Measurements from ENCODE around the gene DTX3. TPM values are rescaled to one million over a fixed set of nuclear protein-coding genes. Genes with fewer than 3 reads are reported as not detected.
"Not testable (repeated sequence)": the region's sequence is repeated elsewhere in the genome, so short reads cannot be mapped to it uniquely, and the experiment has no call there.

DTX3 gene
- total RNA-seq, 1 experiment from 2014 or later = 18.1 TPM

GRCh38 chr12:57560516-57560915, 44.1 kb upstream of the DTX3 start:
- peaks cover 30% of the 10 kb centered on the region for H3K27me3 ChIP-seq (ENCODE audit: insufficient read depth, low read depth)
- intact Hi-C loops (cut with micrococcal nuclease; ENCODE audit: unreplicated experiment) = no loop called here
- TF ChIP-seq CTCF (conservative IDR thresholded peaks at IDR 0.05) = no peak
- TF ChIP-seq EZH2 (IDR thresholded peaks at IDR 0.05; ENCODE audit: low read depth) = no peak
- H3F3A ChIP-seq (ENCODE audit: insufficient read depth, low read depth) = no peaks in the 10 kb centered on the region
- no peak overlapping the region for H3K27ac ChIP-seq
- no peaks in the 10 kb centered on the region for H3K36me3 ChIP-seq (ENCODE audit: low read depth)
- POLR2A ChIA-PET (ENCODE audit: unreplicated experiment) = no interaction called here
- no TSS peak for BruUV-seq (replicated peaks)
- DNase-seq = no peak
- H3K4me1 ChIP-seq (replicated peaks; ENCODE audit: insufficient read depth) = peaks cover 5% of the 10 kb centered on the region; the same call in 1 of the 2 replicates
- no peak overlapping the region for H3K4me2 ChIP-seq
- no peaks in the 10 kb centered on the region for H3K9me2 ChIP-seq (ENCODE audit: insufficient read depth)
- H2AFZ ChIP-seq = no peak overlapping the region
- H3K79me2 ChIP-seq (ENCODE audit: low read depth) = no peaks in the 10 kb centered on the region
- no peaks in the 10 kb centered on the region for H4K20me1 ChIP-seq (ENCODE audit: insufficient read depth)
- H3K9me3 ChIP-seq (ENCODE audit: insufficient read depth, low read depth) = no peaks in the 10 kb centered on the region
- CTCF ChIA-PET = no interaction called here
- no peak overlapping the region for H3K4me3 ChIP-seq

DNA sequence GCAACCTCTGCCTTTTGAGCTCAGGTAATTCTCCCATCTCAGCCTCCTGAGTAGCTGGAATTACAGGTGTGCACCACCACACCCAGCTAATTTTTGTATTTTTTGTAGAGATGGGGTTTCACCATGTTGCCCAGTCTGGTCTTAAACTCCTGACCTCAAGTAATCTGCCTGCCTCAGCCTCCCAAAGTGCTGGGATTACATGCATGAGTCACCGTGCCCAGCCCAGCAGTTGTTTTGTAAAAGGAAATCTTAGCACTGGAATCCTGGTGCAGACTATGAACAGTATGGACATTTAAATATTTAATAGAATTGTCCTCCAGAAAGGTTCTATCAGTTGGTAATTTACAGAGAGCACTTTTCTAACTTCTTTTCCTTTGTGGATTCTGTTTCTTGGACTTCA, 43.5 kb upstream of the DTX3 start:
- H3K27me3 ChIP-seq (ENCODE audit: insufficient read depth, low read depth) = peaks cover 30% of the 10 kb centered on the region
- H3K9me3 ChIP-seq (ENCODE audit: insufficient read depth, low read depth); H3K36me3 ChIP-seq (ENCODE audit: low read depth); H3K9me2 ChIP-seq (ENCODE audit: insufficient read depth); CTCF ChIA-PET; H3K27ac ChIP-seq; H3K4me1 ChIP-seq (replicated peaks; ENCODE audit: insufficient read depth); H3K4me3 ChIP-seq; DNase-seq; H4K20me1 ChIP-seq (ENCODE audit: insufficient read depth); BruUV-seq (replicated peaks); intact Hi-C loops (cut with micrococcal nuclease; ENCODE audit: unreplicated experiment); H3K79me2 ChIP-seq (ENCODE audit: low read depth); POLR2A ChIA-PET (ENCODE audit: unreplicated experiment); H3F3A ChIP-seq (ENCODE audit: insufficient read depth, low read depth); H2AFZ ChIP-seq; H3K4me2 ChIP-seq: not testable (repeated sequence)

DNA sequence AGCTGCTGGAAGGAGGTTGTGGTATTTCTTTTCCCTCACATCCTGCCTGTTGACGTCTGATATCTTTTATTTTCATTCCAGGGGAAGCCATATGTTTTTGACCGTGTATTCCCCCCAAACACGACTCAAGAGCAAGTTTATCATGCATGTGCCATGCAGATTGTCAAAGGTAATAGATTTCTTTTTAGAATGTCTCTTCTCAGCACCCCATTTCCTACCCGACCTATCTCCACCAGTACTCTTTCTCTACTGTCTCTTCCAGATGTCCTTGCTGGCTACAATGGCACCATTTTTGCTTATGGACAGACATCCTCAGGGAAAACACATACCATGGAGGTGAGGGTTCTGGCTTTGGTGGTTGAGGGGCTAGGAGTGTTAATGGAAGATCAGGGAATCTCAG, 41.3 kb upstream of the DTX3 start:
- ChIA-PET POLR2A (ENCODE audit: unreplicated experiment) (no interaction called here), CTCF (no interaction called here)
- H3K4me2 ChIP-seq = no peak overlapping the region
- no peaks in the 10 kb centered on the region for H3K9me2 ChIP-seq (ENCODE audit: insufficient read depth)
- no peaks in the 10 kb centered on the region for H3K79me2 ChIP-seq (ENCODE audit: low read depth)
- H2AFZ ChIP-seq = no peak overlapping the region
- H3F3A ChIP-seq (ENCODE audit: insufficient read depth, low read depth) = no peaks in the 10 kb centered on the region
- TF ChIP-seq CTCF (conservative IDR thresholded peaks at IDR 0.05) (no peak), EZH2 (IDR thresholded peaks at IDR 0.05; ENCODE audit: low read depth) (no peak)
- BruUV-seq (replicated peaks) = no TSS peak
- no peaks in the 10 kb centered on the region for H4K20me1 ChIP-seq (ENCODE audit: insufficient read depth)
- peaks cover 5% of the 10 kb centered on the region; the same call in 1 of the 2 replicates for H3K4me1 ChIP-seq (replicated peaks; ENCODE audit: insufficient read depth)
- DNase-seq = no peak
- no peaks in the 10 kb centered on the region for H3K36me3 ChIP-seq (ENCODE audit: low read depth)
- peaks cover 36% of the 10 kb centered on the region for H3K27me3 ChIP-seq (ENCODE audit: insufficient read depth, low read depth)
- H3K4me3 ChIP-seq = no peak overlapping the region
- intact Hi-C loops (cut with micrococcal nuclease; ENCODE audit: unreplicated experiment) = no loop called here
- no peak overlapping the region for H3K27ac ChIP-seq
- H3K9me3 ChIP-seq (ENCODE audit: insufficient read depth, low read depth) = no peaks in the 10 kb centered on the region

GRCh38 chr12:57564178-57564740, 40.4 kb upstream of the DTX3 start:
- H3K9me3 ChIP-seq (ENCODE audit: insufficient read depth, low read depth) = no peaks in the 10 kb centered on the region
- no peaks in the 10 kb centered on the region for H3K79me2 ChIP-seq (ENCODE audit: low read depth)
- H3K4me3 ChIP-seq = no peak overlapping the region
- H3K36me3 ChIP-seq (ENCODE audit: low read depth) = no peaks in the 10 kb centered on the region
- TF ChIP-seq EZH2 (IDR thresholded peaks at IDR 0.05; ENCODE audit: low read depth) = no peak
- TF ChIP-seq CTCF (conservative IDR thresholded peaks at IDR 0.05) = no peak
- no TSS peak for BruUV-seq (replicated peaks)
- no peak for DNase-seq
- H3K27me3 ChIP-seq (ENCODE audit: insufficient read depth, low read depth) = peaks cover 43% of the 10 kb centered on the region
- no peak overlapping the region for H3K4me2 ChIP-seq
- no peak overlapping the region for H2AFZ ChIP-seq
- no peaks in the 10 kb centered on the region for H3F3A ChIP-seq (ENCODE audit: insufficient read depth, low read depth)
- H3K27ac ChIP-seq = no peak overlapping the region
- intact Hi-C loops (cut with micrococcal nuclease; ENCODE audit: unreplicated experiment) = no loop called here
- ChIA-PET CTCF (no interaction called here), POLR2A (ENCODE audit: unreplicated experiment) (no interaction called here)
- no peaks in the 10 kb centered on the region for H4K20me1 ChIP-seq (ENCODE audit: insufficient read depth)
- H3K9me2 ChIP-seq (ENCODE audit: insufficient read depth) = no peaks in the 10 kb centered on the region
- peaks cover 5% of the 10 kb centered on the region; the same call in 1 of the 2 replicates for H3K4me1 ChIP-seq (replicated peaks; ENCODE audit: insufficient read depth)

Data from PC-9 (cell line).